GM12878 (cell line): ENCODE measurements around the gene SPATA20. TPM values are rescaled to one million over a fixed set of nuclear protein-coding genes. Genes with fewer than 3 reads are reported as not detected.

ENCODE experiments used
- ATAC-seq: fragments of 200-7000 bp; cut with Tn5 transposase; 3 replicates; pipeline ENCODE4 v1.9.1; 2020; ENCODE audit warnings: mild to moderate bottlenecking, moderate library complexity
- BruUV-seq: library from RNA; stranded (reverse); fragments of 400-500 nt; replicated peaks from 2 replicates; lab custom pipeline; 2021; lab: Mats Ljungman, UMichigan
- CTCF ChIA-PET: fragments of 300-600 bp; sonication (Branson Sonifier 250); formaldehyde crosslinking; extraction: SDS; loops from one replicate; lab custom pipeline; 2021; ENCODE audit warnings: inconsistent platforms; lab: Yijun Ruan, JAX
- POLR2A ChIA-PET: fragments of 350-600 bp; formaldehyde crosslinking; extraction: SDS; loops from one replicate; lab custom pipeline; 2021; ENCODE audit warnings: inconsistent platforms; lab: Charles Lee
- RAD21 ChIA-PET: fragments of 300-600 bp; sonication (Branson Sonifier 250); formaldehyde crosslinking; loops from one replicate; lab custom pipeline; 2023; ENCODE audit warnings: antibody characterized with exemption; ENCODE audit not compliant: unreplicated experiment; lab: Charles Lee
- SMC1A ChIA-PET: fragments of 300-600 bp; sonication (Branson Sonifier 250); formaldehyde crosslinking; loops from one replicate; lab custom pipeline; 2023; ENCODE audit not compliant: unreplicated experiment, uncharacterized antibody; lab: Charles Lee
- DNase-seq: peaks from one replicate; pipeline ENCODE4 v3.0.0-alpha.2; 2011; ENCODE audit warnings: low read depth, low spot score
- FAIRE-seq: peaks from 3 replicates; lab custom pipeline; 2011; peaks lifted over from hg19 to GRCh38; lab: Jason Lieb, UNC
- H2AFZ ChIP-seq: 2 replicates; pipeline ENCODE4 v1.6.0; 2011; ENCODE audit warnings: low read depth, low read length, control low read depth; ENCODE audit not compliant: control insufficient read depth
- H3K27ac ChIP-seq: 2 replicates; pipeline ENCODE4 v1.5.1; 2011; ENCODE audit warnings: control low read depth; ENCODE audit not compliant: control insufficient read depth, insufficient read depth
- H3K27me3 ChIP-seq, 2 experiments: replicated peaks in 1 of 2; 2 replicates each; pipeline versions ENCODE4 v1.6.0 to v1.6.1; 2011; ENCODE audit warnings: low read length in 1 of 2; ENCODE audit not compliant: control insufficient read depth in 2 of 2, insufficient read depth in 2 of 2
- H3K36me3 ChIP-seq, 2 experiments: 2 replicates each; pipeline ENCODE4 v1.5.1; 2011; ENCODE audit warnings: low read length in 1 of 2; ENCODE audit not compliant: control insufficient read depth in 2 of 2, insufficient read depth in 2 of 2
- H3K4me1 ChIP-seq: 2 replicates; pipeline ENCODE4 v1.6.1; 2011; ENCODE audit warnings: mild to moderate bottlenecking, low read length, moderate library complexity, mixed read lengths; ENCODE audit not compliant: control insufficient read depth, insufficient read depth
- H3K4me2 ChIP-seq: 2 replicates; pipeline ENCODE4 v1.6.0; 2011; ENCODE audit warnings: control low read depth; ENCODE audit not compliant: control insufficient read depth, insufficient read depth
- H3K4me3 ChIP-seq: fragments of 200-600 bp; sonication (generic); 2 replicates; pipeline ENCODE4 v1.5.1; 2016
- H3K79me2 ChIP-seq: 2 replicates; pipeline ENCODE4 v1.6.0; 2011; ENCODE audit warnings: low read length; ENCODE audit not compliant: control insufficient read depth, insufficient read depth
- H3K9ac ChIP-seq: 2 replicates; pipeline ENCODE4 v1.8.0; 2011; ENCODE audit warnings: low read length, control low read depth, mixed read lengths; ENCODE audit not compliant: control insufficient read depth, insufficient read depth
- H3K9me3 ChIP-seq: replicated peaks from 3 replicates; pipeline ENCODE4 v1.5.1; 2011; ENCODE audit warnings: mild to moderate bottlenecking, low read length; ENCODE audit not compliant: control insufficient read depth, insufficient read depth
- H4K20me1 ChIP-seq: 2 replicates; pipeline ENCODE4 v1.6.0; 2011; ENCODE audit not compliant: control insufficient read depth, insufficient read depth
- CBFB ChIP-seq: IDR thresholded peaks from 2 replicates; pipeline ENCODE4 v1.6.1; 2016; ENCODE audit warnings: antibody characterized with exemption, low read depth
- CREB1 ChIP-seq: IDR thresholded peaks from 2 replicates; pipeline ENCODE4 v1.6.1; 2012; ENCODE audit warnings: low read depth, mild to moderate bottlenecking, inconsistent platforms
- EP300 ChIP-seq, 2 experiments: fragments of 150-350 bp in 1 of 2; IDR thresholded peaks; 2 replicates each; pipeline ENCODE4 v1.6.1; 2011 to 2012; ENCODE audit warnings: low read depth in 2 of 2, low read length in 2 of 2, borderline replicate concordance in 1 of 2, improper control_type of control experiment in 1 of 2, inconsistent platforms in 1 of 2; ENCODE audit not compliant: control insufficient read depth in 1 of 2
- HDAC2 ChIP-seq: fragments of 200-600 bp; sonication (generic); IDR thresholded peaks from 2 replicates; pipeline ENCODE4 v1.6.1; 2017
- NFIC ChIP-seq: IDR thresholded peaks from 2 replicates; pipeline ENCODE4 v1.6.1; 2012; ENCODE audit warnings: low read depth, mild to moderate bottlenecking, inconsistent platforms, low read length, moderate library complexity
- RBBP5 ChIP-seq: fragments of 200-600 bp; sonication (generic); conservative IDR thresholded peaks from 2 replicates; pipeline ENCODE4 v1.6.1; 2016
- STAT1 ChIP-seq: fragments of 450-650 bp; conservative IDR thresholded peaks from 2 replicates; pipeline ENCODE4 v1.6.1; 2014; ENCODE audit warnings: antibody characterized with exemption, mild to moderate bottlenecking
- TCF3 ChIP-seq: IDR thresholded peaks from 2 replicates; pipeline ENCODE4 v1.6.1; 2012; ENCODE audit warnings: low read depth, mild to moderate bottlenecking, low read length, borderline replicate concordance; ENCODE audit not compliant: insufficient read depth
- WGBS: methylation state at CpG from one replicate; pipeline ENCODE4 v1.1.6; 2016; ENCODE audit warnings: low lambda C conversion rate; ENCODE audit not compliant: insufficient replicate concordance, insufficient coverage; ENCODE audit errors: missing lambda C conversion rate; 5-methylcytosine and 5-hydroxymethylcytosine counted together
- in situ Hi-C: fragments of 300-500 bp; cut with MboI; formaldehyde crosslinking; loops from 9 replicates; pipeline ENCODE4 v1.14.3; 2018; ENCODE audit warnings: mixed read lengths
- intact Hi-C: fragments of 100-400 bp; cut with micrococcal nuclease; formaldehyde crosslinking; loops from one replicate; pipeline ENCODE4 v1.14.2; 2022; ENCODE audit not compliant: unreplicated experiment
- polyA plus RNA-seq, 11 experiments: library from polyadenylated mRNA; depleted of rRNA in 4 of 11; unstranded in 6 of 11; stranded (reverse) in 5 of 11; fragments of >200 nt; fragmentation: Nextera tagmentation in 4 of 11; fragmentation: Illumina TruSeq in 1 of 11; extraction: Ambion mirVana in 4 of 11; extraction: Trizol in 1 of 11; gene quantifications; 1 replicate in 1 of 11; 2 replicates in 10 of 11; pipeline versions ENCODE4 v1.2.1 to v1.2.3, GENCODE V29; 2011 to 2016; ENCODE audit warnings: inconsistent platforms in 2 of 11, missing spikeins in 2 of 11, low read depth in 1 of 11
- total RNA-seq, 4 experiments: library from RNA; depleted of rRNA in 3 of 4; stranded (reverse); fragments of >200 nt in 3 of 4; fragmentation: Illumina TruSeq in 1 of 4; extraction: Trizol in 1 of 4; gene quantifications; 2 replicates each; pipeline versions ENCODE4 v1.2.1 to v1.2.3, GENCODE V29; 2013 to 2021
- TF ChIP-seq, protein P1 (sequence below): IDR thresholded peaks from 2 replicates; pipeline ENCODE4 v1.6.1; 2012; ENCODE audit warnings: low read length, inconsistent platforms
- TF ChIP-seq, protein P2 (sequence below): IDR thresholded peaks from 2 replicates; pipeline ENCODE4 v1.6.1; 2012; ENCODE audit warnings: low read depth, low read length, improper control_type of control experiment

SPATA20 gene
- total and polyA plus RNA-seq, 10 of the 15 experiments (the other 5 are each of a cell fraction or from before 2014, with no cell fraction given), result 2.1 to 69.8 (median 26.6) TPM

DNA sequence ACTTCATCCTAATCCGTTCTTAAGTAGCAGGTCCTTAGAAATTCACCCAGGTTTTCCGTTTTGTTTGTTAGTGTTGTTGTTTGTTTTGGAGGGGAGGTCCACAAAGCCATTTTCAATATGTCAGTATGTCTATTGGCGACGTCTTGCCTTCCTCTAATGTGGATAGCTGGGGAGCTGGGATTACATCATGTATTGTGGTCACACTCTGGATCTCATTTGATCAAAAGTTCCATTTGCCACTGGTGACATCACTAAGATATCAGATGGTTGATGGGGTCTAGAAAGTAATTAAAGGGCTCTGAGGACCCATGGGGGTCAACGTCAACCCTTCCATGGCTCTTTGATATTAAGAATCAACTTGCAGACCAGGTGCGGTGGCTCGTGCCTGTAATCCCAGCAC is 17.1 kb upstream of the SPATA20 start:
- in situ Hi-C loops, result no loop called here
- H3K4me3 ChIP-seq, result no peak overlapping the region
- no peak overlapping the region for H3K9ac ChIP-seq
- H3K4me2 ChIP-seq, result no peak overlapping the region
- POLR2A ChIA-PET, result no interaction called here
- no TSS peak for BruUV-seq
- H3K9me3 ChIP-seq, result no peaks in the 10 kb centered on the region
- CTCF ChIA-PET, result no interaction called here
- 24% methylated on average over 7 of the region's 7 CpGs for WGBS
- H4K20me1 ChIP-seq, result no peaks in the 10 kb centered on the region
- intact Hi-C loops, result no loop called here
- RAD21 ChIA-PET, result no interaction called here
- no peak overlapping the region for H2AFZ ChIP-seq
- SMC1A ChIA-PET, result no interaction called here
- TF ChIP-seq CBFB, result no peak
- no peak for TF ChIP-seq RBBP5
- TF ChIP-seq NFIC, result no peak
- TF ChIP-seq EP300 (IDR thresholded peaks at IDR 0.05; ENCODE audit: borderline replicate concordance in 1 of 2, control insufficient read depth in 1 of 2, low read depth in 2 of 2, low read length in 2 of 2), result no peak
- no peak for TF ChIP-seq HDAC2
- TF ChIP-seq STAT1, result no peak
- TF ChIP-seq, protein P1, sequence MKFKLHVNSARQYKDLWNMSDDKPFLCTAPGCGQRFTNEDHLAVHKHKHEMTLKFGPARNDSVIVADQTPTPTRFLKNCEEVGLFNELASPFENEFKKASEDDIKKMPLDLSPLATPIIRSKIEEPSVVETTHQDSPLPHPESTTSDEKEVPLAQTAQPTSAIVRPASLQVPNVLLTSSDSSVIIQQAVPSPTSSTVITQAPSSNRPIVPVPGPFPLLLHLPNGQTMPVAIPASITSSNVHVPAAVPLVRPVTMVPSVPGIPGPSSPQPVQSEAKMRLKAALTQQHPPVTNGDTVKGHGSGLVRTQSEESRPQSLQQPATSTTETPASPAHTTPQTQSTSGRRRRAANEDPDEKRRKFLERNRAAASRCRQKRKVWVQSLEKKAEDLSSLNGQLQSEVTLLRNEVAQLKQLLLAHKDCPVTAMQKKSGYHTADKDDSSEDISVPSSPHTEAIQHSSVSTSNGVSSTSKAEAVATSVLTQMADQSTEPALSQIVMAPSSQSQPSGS, result no peak
- TF ChIP-seq, protein P2, sequence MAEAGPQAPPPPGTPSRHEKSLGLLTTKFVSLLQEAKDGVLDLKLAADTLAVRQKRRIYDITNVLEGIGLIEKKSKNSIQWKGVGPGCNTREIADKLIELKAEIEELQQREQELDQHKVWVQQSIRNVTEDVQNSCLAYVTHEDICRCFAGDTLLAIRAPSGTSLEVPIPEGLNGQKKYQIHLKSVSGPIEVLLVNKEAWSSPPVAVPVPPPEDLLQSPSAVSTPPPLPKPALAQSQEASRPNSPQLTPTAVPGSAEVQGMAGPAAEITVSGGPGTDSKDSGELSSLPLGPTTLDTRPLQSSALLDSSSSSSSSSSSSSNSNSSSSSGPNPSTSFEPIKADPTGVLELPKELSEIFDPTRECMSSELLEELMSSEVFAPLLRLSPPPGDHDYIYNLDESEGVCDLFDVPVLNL, result no peak
- no peak for TF ChIP-seq CREB1
- no peak for TF ChIP-seq TCF3
- H3K27ac ChIP-seq, result no peak overlapping the region
- no peaks in the 10 kb centered on the region for H3K36me3 ChIP-seq
- DNase-seq, result no peak
- H3K79me2 ChIP-seq, result no peaks in the 10 kb centered on the region
- no peaks in the 10 kb centered on the region for H3K4me1 ChIP-seq
- no peak for FAIRE-seq
- peaks cover 17 to 19% of the 10 kb centered on the region in 2 experiments for H3K27me3 ChIP-seq
- ATAC-seq, result no peak
